GM19351 (cell line): Measurements from ENCODE around the gene SLC40A1.

Source experiments
- ATAC-seq: cut with Tn5 transposase; IDR thresholded peaks from one replicate; pipeline ENCODE4 v1.9.1; 2021; ENCODE audit warnings: mild to moderate bottlenecking, moderate library complexity; ENCODE audit not compliant: unreplicated experiment

The SLC40A1 gene

DNA sequence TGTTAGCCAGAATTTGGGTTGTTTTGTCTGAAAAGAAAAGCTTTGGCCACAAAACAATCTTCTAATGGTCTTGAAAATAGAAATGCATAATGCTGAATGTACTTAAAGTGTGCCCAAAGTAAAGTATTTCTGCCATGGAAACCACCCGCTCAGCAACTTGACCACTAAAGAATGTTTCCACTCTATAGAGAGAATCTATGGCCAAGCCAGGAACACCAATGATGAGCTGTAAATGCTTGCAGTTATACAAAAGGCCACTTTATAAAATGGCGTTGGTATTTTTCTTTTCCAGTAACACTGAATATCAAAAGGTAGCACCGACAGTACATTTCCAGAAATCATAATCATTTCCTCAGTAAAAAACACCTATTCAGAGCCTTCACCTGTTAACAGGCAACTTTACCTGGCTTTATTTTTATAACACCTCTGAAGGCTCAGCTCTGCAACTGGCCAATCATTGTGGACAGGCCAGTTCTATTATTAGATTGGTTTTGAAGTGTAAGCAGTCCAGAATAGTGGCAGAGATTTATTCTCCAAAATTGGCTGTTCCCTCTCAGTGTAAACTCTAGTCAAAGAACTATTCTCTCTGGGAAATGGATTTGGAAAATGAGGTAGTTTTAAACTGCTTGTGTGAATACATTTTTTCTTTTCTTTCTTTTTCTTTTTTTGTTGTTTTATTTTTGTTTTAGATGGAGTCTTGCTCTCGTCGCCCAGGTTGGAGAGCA lies 36.1 kb downstream of the SLC40A1 start:
- ATAC-seq: no peak

DNA sequence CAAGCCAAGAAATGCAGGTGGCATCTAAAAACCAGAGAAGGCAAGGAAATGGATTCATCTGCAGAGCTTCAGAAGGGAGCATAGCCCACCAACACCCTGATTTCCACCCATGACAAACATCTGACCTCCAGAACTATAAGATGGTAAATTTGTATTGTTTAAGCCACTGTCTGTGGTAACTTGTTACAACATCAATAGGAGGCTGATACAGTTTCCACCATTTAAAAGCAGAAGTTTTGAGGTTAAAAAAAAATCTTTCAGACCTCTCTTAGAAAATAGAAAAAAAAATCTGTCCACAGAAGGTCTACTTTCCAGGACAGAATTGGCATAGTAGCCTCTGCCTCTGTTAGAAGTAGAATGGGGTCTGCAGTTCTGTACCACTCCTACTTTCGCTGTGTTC lies 37.2 kb downstream of the SLC40A1 start:
- no peak for ATAC-seq

DNA sequence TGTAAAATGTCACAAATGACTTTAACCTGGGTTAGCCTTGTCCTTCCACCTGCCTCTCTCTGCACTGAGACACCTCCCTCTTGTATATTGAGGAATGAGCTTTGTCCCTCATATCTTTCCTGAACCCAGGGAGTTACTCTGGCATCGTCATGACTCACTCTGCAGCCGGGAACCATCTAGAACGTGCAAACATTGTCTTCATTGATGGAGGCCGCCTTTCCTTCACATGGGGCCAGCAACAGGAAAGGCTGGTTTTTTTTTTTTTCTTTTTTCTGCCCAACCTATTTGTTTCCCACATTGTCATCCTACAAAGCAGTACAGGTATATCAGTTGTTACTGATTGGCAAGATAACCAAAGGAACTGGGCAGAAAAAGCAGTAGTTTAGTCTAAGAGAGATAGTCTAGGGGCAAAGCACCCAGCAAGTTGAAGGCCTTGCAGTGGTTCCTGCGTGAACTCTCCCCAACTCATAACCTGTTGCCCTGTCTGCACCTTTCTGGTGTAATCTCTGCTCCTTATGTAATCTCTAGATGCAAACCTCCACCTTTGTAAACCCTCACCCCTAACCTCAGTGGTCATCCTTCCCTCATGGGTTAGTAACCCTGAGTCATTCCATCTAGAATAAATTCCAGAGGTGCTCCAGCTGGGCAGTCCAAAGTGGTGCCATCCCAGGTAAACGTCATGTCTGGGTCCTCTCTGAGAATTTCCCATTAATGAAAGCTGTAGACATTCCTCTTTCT lies 38.3 kb downstream of the SLC40A1 start:
- no peak for ATAC-seq

DNA sequence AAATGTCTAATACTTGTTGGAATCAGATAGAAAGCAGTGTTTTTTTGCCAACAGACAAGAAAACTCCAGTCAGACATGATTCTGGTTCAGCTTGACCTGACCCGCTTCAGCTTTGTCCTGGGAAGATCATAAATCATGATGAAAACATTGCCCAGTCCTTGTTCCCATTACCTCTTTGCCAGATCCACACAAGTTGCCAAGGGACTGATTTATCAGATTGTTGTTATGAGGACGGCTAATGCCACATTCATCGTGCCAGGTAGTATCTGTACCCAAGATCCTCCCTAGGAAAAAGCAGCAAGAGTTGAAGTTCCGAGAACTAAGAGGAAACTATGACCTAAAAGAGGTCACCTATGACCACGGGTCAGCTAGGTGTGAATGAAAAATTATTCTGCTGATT lies 39.0 kb downstream of the SLC40A1 start:
- ATAC-seq: no peak

DNA sequence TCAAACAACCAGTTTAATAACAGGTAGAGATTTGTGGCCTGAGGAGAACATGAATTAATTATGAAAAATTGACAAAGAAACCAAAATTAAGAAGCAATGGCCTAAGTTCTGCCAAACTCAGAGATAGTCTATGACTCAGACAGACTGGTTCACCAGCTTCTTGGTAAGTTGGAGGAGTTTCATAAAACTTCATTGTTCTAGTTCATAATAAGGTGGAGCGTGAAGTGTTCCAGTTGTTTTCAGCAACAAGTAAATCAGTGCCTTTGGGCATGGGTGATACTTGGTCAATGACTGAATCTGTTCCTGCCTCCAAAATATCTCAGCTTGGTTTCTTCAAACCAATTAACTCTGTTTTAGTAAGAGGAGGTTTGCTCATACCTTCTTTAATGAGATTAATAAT lies 40.0 kb downstream of the SLC40A1 start:
- ATAC-seq: no peak

DNA sequence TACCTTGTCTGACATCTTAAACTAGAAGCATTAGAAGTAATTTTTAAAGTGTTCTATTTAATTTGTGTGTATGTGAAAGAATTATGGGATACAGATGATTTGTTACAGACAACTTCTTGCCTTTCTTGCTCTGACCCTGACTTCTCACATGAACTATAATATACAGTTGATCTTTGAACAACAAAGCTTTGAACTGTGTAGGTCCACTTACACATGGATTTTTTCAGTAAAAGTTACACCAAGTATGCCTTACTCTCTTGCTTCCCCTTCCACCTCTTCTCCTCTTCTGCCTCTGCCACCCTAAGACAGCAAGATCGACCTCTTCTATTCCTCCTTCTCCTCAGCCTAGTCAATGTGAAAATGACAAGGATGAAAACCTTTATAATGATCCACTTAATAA lies 42.2 kb downstream of the SLC40A1 start:
- no peak for ATAC-seq

DNA sequence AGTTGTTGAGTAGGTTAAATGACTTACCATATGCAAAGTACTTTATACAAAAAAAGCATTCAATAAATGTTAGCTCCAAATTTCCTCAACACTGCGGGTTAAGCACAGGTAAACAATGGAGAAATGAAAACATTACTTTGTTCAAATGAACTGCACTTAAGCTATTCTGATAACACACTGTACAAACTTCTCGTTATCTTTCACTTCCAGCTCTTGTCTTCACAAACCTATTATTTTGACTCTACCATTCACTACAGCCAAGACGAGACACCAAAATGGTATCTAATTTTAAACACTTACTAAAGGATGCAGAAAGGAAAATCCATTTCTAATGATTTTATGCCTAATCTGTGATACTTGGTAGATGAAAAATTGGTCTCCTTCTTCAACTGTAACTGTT lies 43.8 kb downstream of the SLC40A1 start:
- ATAC-seq: no peak

DNA sequence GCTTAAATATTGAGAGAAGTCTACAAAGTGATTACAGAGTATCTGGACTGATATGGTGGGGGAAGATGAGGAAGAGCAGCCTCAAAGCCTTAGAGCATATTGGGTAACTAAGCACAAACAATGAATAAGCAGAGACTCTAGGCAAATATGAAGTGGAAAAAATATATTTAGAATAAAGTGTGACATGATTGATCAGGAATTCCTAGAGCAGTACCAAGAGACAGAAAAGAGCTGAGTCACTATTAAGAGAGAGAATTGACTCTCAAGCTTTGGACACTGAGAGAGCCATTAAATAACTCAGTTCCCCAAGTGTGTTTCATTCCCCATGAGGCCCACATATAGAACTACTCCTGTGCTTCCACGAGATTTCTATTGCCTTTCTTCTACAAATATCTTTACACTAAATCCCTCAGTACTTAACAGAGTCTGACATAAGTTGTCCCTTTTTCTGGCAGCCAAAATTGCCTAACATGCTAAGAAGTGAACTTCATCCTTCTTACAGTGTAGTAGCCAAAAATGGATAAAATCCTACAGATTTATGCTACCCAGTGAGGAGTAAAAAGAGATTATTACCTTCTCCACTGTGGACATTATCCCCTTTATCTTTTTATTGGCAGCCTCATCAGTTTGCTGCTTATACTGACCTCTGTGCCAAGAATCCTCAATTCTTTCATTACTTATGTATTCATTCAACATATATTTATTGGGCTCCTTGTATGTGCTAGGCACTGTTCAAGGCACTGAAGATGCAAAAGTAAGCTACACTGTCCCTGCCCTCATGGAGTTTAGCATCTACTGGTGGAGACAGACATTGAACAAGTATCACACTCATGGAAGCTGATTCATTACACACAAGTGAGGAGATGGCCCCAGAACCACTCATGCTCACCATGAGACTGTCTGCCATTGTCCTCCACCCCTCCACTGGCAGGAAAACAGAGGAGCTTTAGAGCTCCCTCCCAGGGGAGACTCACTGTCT lies 45.4 kb downstream of the SLC40A1 start:
- ATAC-seq: no peak

DNA sequence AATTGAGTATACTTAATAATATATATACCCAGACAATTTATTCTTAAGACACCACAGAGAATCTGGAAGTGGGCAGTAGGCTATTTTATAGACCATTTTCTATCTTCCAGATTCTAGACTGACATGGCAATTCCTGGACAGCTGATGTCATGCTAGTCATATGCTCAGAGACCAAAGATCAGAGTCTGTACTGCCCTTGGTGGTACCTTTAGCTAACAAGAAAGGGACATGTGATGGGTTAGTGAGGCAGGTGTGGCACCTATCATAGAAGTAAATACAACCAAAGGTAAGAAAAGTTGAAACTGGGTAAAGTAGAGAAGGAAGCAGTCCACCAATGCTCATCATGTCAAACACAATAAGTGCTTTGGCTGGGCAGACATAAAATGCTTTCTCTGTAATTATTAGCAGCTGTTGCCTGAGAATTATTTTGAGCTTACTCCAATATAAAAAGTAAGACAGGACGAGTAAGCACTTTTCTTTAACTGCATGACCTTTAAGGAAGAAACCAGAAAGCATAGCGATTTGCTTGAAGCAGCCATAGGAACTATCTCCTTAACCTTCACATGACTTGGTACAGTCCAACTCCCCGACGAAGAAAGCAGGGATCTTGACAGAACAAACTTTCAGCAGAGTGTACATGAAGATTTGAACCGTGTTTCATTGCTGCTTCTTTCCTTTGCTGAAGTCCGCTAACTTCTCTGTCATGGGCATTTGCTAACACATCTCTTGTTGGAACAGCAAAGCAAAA lies 47.1 kb downstream of the SLC40A1 start:
- no peak for ATAC-seq

DNA sequence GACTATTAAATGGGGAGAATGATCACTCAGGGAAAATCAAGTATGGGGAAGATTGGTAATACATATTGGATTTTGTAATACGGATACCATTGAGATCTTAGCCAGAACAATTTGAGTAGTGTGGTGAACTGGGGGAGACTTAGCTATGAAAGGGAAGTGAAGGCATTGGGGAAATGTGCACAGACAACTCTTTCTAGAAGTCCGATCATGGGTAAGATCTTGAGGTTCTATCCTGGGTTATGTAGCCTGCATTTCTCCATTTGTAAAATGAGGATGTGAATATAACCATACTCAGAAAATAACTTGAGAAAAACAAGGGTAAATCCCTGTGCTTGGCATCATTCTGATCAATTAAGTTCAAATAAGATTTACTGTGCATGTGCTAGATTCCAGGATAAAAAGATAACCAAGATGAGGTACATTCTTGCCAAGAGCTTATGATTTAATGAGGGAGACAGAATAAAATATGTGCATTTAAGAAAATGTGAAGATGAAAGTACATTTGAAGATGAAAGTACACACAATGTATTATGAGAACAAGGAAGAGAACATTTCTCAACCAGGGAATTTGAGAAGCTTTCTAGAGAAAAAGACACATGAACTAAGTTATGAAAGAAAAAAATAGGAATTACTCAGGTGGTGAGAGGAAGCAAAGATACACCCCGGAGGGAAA lies 49.5 kb downstream of the SLC40A1 start:
- ATAC-seq: no peak

DNA sequence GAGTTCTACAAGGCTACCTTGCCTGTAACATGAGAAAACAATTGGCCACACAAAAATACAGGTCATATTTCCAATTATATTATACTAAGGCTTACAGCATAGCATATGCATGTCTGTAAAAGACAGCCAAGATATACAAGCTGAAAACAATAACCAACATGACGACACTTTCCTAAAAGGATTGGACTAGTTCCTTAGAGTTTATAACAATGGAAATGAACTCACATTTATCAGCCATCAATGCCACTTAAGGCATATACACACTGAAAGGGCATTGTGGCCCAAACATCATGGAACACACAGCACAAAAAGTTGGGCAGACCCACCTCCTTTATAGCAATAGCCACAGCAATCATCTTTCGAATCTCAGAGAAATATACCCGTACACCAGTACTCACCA lies 52.0 kb downstream of the SLC40A1 start:
- no peak for ATAC-seq

DNA sequence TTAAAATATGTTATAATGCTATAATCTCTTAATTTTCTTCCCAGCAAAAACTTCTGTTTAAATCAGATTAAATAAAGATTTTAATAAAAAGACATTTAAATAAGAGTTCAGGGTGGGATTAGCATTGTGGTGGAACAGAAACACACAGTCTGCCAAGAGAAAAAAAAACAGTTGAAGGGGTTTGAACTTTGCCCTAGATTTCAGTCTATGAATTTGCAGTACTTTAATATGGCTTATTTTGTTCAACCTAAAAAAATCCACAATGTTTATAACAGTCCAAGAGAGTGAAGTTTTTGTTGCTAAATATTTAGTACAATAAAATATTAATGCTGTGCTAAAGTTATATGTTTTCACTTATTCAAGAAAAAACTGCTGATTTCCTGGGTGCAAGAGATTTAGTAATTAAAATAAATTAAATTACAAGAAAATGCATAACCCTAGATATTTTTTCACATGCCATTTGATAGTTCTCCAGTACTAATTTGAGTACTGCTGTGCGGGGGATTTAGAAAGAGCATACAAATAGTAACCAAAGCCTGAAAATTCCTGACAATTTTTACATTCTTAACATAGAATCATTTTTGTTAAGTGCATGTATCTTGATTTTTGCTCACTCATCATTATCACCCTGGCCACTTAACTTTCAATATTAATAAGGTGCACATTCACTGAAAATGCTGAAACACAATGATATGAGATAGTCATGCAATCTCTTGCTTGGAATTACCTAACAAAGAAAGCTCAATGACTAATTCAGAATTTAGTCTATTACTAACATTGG lies 52.6 kb downstream of the SLC40A1 start:
- ATAC-seq: no peak

DNA sequence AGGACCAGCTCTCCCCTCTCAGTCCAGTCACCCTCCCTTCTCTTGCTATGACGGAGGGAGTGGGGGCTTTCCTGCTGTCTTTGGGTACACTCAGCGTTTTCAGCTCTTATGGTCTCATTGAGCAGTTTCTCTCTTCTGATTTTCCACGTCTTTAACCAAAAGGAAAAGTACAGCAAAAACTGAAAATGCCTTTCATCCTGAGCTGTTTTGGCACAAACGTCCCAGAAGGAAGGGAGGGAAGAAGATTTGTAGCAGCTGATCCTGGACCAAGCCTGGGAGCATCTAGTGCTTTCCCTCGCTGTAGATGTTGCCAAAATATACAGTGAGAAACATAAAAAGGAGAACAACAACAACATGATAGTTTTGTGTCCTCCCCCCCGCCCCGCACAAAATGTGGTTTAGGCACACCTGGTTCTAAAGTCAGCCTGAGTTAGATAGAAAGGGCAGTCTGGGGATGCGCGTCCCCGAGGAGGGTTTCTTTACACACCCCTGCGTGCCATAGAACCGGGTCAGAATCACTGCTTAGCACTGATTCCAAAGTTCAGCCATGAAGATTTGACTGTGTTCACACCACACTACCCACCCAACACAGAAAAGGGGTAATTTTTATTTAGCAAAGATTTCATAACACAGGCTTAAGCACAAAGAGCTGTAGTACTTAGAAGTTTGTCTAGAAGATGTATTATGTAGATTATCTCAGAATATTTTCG lies 53.4 kb downstream of the SLC40A1 start:
- ATAC-seq: no peak

DNA sequence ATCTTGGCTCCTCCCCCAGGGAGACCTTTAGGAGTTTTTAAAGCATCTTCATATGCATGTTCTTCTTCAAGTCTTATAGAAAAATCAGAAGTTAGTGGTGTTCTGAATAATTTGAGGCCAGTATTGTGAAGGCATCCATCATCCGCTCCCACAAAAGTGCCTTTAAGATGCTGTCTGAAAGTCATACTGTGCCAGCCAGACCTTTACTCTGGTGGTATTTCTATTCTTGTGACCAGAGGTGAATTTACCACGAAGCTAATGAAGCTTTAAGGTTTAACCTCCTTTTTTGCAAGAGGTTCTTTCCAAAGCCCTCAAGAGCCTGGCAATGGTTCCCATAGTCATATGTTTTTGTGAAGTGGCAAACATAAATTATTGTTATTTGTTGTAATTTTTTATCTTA lies 54.3 kb downstream of the SLC40A1 start:
- no peak for ATAC-seq

DNA sequence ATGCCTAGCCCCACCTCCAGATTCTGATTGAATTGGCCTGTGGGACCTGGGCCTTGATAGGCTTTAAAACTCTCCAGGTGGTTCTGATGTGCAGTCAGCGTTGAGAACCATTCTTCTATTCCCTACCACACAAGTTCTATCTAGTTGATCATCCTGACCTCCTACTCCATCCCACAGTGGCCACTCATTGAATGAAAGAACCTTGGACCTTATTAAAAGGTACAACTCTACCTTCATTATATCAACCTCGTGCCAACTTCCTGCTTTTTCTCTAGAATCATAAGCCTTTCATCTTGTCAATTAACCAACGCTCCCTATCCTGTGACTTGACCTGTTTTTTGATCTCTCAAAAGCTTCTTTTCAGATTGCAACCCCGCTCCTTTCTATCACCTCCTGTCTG lies 55.8 kb downstream of the SLC40A1 start:
- ATAC-seq: no peak

DNA sequence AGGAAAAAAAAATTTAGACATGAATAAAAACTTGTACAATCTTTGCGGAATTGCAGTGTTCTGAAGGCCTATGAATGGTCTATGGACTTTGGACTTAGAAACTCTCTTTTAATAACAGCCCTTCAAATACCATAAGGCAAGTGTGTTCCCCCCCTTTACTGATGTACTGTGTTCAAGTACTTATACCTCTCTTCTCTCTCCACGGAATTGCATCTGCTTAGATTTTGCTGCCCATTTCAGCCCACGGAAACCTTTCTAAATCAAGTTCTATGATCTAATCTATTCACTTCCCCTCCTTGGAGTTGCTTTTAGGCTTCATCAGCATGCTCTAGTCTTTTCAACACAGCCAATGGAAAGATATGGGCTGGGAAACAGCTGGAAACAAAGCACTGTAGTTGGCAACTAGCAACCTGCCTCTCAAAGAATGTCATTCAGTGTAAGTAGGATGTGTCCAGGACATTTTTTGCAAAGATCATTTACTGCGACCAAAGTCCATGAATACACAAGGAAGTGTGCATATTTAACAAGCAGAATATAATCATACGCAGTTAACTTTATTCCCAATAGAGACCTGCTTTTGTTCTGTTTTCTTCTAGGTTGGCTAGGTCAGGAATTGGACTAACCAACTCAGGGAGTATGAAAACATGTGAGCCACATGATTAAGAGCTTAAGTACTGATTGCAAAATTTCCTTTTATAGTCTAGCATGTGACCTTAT lies 58.0 kb downstream of the SLC40A1 start:
- no peak for ATAC-seq

DNA sequence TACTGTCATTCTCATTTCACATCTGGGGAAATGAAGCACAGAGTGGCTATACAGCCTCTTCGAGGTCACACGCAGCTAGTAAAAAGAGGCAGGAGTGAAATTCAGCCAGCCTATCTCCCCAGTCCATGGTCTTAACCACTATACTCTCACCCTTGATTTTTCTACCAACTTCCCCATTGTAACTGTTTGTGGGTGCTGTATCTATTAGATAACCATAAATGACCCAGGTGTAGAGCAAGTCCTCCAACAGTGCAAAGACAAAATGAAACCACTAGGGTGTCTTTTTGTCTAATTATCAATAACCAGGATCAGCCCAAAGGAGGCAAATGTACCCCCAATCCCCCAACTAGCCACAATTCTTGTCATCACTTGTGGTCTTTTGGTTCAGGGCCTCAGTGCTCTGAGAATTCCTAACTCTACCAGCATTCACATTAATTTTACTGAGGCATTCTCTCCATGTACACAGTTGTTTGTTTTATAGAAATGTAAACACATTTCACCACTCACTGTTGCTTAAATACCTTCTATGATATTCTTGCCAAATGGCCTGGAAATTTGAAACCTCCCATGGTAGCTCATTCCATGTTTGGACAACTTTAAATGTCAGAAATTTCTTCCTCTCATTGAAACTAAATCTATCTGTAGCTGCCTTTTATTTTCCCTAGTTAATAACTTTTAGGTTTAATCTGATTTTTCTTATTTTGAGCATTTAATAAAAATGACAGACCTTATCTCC lies 58.7 kb downstream of the SLC40A1 start:
- ATAC-seq: peak; percentile 80
